Stomach (tissue), 4 donors: ENCODE data around the gene MEX3A.

Source experiments
- CTCF ChIP-seq, 7 experiments: fragments of 450-650 bp in 4 of 7; fragments of 200-600 bp in 3 of 7; sonication (generic) in 3 of 7; IDR thresholded peaks; one replicate each; pipeline ENCODE4 v1.5.1; 2016 to 2019; ENCODE audit warnings: antibody characterized with exemption in 7 of 7, control low read depth in 2 of 7, mild to moderate bottlenecking in 1 of 7
- POLR2A ChIP-seq, 4 donors: fragments of 450-650 bp; IDR thresholded peaks; one replicate each; pipeline ENCODE4 v1.6.1; 2016; ENCODE audit warnings: antibody characterized with exemption in 4 of 4, control low read depth in 2 of 4, mild to moderate bottlenecking in 1 of 4, moderate library complexity in 1 of 4

DNA sequence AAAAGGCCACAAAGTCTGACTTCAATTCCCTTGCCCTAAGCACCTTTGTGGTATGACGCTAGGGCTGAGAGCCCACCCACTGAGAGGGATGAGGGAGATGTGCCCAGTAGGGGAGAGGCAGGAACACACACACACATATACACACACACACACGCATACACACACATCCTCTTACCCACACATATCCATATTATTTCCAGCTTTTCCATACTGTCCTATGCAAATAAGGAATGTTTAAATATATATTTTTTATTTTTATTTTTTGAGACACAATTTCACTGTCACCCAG is 18.3 kb downstream of the MEX3A start:
- no peak for TF ChIP-seq POLR2A (IDR thresholded peaks at IDR 0.05)
- no peak for TF ChIP-seq CTCF (IDR thresholded peaks at IDR 0.05)
